Medulla oblongata (tissue), 1 donor: ENCODE measurements around the gene DNTT.
A peak's percentile ranks its signal among the peaks of the same experiment; 100 is the strongest.

ENCODE experiments used
- DNase-seq: peaks from one replicate; pipeline ENCODE4 v3.0.0-alpha.2; 2015; ENCODE audit errors: extremely low spot score

The DNTT gene

DNA sequence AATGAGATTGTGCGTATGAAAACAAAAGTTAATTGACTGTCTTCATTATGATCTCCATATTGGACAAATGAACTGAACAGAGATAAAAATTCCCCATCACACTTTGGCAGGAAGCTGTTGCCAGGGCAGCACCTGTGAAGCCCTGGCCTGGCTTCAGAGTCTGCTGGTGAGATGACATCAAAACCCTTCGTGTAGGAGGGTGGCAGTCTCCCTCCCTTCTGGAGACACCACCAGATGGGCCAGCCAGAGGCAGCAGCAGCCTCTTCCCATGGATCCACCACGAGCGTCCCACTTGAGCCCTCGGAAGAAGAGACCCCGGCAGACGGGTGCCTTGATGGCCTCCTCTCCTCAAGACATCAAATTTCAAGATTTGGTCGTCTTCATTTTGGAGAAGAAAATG lies at the start of gene DNTT:
Gene DNTT, plus strand, starts transcription at position 205 of the 400 bp plus-strand sequence. Its CDS starts 64 bp downstream, at position 269.
- DNase-seq = no peak

- DNase-seq = no peak
Observed at GRCh38 chr10:96254976-96255375, 49.3 kb upstream of the DNTT start.

DNA sequence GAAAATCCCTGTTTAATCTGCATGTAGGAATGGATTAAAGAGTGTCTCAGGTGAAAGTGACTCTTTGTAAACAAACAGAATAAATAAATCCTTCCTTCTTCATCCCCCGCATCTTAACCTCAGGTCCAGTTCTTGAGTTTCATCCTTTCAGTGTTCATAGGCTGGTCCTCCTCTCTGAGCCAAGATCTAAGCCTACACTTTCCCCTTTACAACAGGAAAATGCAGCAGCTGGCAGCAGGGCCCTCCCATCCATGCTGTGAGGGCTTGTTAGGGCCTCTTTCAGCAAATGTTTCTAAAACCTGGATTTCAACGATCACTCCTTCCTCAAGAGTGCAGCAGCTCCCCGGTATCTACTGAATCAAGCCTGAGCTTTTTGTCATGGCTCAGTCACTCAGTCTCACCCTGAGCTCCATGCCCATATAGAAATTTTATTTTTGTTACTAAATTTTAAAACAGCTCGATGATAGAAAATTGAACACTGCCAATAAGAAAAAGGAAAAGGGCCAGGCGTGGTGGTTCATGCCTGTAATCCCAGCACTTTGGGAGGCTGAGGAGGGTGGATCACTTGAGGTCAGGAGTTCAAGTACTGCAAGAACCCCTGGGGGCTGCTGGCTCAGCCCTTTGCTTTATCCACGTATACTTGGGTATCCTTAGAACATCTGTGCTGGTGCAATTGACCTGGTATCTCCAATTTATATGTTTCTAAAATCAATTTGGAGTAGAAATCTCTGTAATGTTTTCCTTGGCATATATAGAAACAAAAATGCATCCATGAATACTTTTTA lies 48.5 kb upstream of the DNTT start:
- DNase-seq = no peak

GRCh38 chr10:96257944-96258343 lies 46.3 kb upstream of the DNTT start:
- peak; percentile 84 for DNase-seq

GRCh38 chr10:96259150-96259549 lies 45.1 kb upstream of the DNTT start:
- peak; percentile 51 for DNase-seq

DNA sequence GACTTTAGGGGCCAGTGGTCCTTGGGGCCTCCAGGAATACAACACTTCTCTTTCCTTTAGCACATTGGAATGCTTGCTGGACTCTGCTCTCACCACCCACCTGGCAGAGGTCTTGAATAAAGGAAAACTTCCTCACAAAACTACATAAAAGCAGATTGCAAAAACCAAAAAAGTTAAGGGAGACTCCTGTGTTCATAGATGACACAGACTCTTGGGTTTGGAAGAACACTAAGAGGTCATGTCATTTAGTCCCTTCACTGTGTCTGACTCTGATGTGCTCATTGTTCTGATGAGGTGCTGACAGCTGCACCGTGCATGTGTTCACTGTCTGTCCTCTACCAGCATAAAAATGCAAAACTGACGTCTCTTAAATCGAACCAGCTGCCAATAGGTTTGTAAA lies 44.2 kb upstream of the DNTT start:
- no peak for DNase-seq

- DNase-seq = no peak
Observed at GRCh38 chr10:96261132-96261531, 43.1 kb upstream of the DNTT start.

GRCh38 chr10:96261930-96262329 lies 42.3 kb upstream of the DNTT start:
- no peak for DNase-seq

DNA sequence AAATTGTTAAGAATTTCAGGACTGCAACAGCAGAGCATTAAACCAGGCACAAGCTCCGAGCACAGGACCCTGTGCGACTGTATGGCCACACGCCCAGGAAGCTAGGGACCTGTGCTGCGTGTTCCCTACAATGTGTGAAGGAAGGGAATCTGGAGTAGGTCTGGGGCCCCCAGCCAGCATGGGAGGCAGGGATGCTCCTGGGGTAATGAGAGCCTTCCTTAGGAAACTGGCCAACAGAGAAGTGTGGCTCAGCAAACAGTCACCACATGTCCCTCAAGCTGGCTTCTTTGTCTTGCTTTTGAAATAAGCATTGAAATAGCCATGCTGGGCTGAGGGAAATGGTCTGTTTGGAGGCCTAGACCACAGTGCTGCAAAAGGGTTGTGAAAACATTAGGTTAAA lies 41.1 kb upstream of the DNTT start:
- DNase-seq = no peak

GRCh38 chr10:96263669-96264068 lies 40.6 kb upstream of the DNTT start:
- peak; percentile 21 for DNase-seq

DNA sequence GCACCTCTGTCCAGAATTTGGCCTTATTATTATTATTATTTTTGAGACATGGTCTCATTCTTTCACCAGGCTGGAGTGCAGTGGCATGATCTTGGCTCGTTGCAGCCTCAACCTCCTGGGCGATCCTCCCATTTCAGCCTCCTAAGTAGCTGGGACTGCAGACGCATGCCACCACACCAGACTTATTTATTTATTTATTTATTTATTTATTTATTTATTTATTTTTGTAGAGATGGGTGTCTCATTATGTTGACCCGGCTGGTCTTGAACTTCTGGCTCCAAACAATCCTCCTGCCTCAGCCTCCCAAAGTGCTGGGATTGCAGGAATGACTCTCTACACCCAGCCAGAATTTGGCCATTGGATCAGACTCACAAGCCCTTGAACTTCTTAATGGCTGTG lies 39.3 kb upstream of the DNTT start:
- DNase-seq = no peak

DNA sequence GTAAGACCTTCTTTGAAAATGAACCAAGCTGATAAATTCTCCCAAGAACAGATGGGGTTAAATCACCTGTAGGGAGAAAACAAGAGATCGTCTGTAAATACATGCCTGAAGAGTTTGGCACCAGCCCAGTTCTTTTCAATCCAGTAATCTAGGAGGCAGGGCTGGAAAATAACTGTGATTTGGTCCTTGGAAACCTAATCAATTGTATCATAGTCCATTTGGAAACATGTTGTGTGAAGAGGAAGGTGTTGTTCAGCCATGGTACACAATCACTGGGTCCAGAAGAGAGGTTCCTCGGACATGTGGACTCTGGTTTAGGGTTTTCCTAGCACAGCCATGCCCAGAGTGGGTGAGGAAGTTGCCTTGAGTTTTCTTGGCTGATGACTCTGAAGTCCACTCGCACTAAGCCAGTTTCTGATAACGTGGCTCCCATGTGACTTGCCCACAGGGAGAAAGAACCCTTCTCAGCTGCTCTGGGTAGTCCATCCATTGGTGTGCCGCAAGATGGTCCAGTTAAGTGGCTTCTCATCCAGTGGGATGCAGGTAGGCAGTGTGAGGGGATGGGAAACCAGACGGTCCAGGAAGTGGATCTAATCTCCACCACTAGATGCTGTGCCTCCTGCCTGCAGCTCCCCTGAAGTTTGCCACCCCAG lies 38.0 kb upstream of the DNTT start:
- DNase-seq = no peak

DNA sequence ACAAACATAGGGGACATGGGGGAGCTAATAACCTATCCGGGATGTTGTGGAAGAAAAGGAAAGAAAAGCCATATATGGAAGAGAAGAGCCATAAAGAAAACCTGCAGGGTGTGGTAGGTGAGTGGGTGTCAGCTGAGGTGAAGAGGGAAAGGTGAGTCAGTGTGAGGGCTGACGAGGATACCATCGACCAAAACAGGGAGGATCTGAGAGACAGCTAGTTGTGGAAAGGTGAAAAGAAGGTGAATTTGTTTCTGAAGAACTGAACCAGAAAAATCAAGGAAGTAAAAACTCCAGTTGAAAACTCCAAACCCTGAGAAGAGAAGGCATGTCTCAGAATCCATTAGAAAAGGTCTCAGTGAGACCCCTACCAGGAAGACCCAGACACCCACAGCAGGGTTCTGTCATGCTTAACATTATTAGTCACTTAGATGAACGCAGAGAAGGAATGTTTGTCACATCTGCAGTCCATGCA lies 37.0 kb upstream of the DNTT start:
- DNase-seq = no peak

DNA sequence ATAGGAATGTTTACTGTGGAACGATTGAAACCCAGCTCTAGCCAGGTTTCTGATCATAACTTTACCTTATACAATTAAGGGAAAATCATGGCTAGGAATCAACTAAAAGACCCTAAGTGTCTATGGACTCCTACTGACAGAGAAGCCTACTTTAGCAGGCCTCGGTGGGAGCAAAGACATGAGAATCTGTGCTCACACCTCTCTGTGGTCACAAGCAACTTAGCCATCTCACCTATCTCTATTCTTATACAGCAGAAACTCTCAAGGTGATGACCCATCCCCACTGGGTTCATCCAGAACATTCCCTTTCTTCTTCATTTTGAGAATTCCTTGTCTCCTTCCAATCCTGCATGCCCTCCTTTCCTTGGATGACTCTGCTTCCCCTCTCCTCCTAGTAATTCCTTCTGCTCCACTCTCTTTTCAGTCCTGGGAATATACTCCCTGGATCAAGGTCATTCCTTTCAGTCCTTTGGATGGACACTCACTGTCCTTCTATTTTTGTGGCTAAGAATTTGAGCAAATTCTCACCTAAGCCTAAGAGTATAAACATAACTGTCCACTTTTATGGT lies 35.8 kb upstream of the DNTT start:
- no peak for DNase-seq

DNA sequence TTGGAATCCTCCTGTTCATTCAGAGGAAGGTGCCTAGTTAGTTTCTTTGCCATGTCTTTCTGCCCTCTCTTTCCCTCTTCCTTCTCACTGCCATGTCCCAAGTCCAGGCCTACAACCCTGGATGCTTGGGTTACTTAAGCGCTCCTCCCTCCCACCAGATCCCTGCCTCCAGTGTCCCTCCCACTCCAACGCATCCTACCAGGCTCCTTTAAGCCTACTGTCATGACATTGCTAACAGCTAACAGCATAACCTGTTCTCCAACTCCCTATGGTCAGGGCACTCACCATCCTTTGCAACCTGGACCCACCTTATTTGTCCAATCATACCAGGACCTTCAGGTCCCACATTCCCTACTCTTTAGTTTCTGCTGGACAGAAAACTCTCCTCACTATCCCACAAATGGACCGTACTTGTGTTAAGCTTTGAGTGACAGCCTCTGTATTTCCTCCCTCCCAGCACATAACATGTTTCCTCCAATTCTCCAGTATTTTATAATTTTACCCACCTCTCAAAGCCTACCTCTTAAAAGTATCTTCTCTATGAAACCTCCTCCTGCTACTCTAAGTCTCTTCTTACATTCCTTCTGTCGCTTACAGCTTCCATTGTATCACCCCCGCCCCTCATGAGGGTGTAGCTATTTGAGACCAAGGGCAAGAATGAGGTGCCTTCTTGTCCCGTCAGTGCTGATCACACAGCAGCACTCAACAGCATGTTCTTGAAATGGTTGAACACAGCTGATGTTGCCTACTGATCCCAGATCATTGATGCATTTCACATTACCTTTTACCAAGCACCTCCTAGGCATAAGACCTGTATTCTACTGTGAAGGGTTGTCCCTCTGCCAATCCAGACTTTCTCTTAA lies 34.6 kb upstream of the DNTT start:
- no peak for DNase-seq

DNA sequence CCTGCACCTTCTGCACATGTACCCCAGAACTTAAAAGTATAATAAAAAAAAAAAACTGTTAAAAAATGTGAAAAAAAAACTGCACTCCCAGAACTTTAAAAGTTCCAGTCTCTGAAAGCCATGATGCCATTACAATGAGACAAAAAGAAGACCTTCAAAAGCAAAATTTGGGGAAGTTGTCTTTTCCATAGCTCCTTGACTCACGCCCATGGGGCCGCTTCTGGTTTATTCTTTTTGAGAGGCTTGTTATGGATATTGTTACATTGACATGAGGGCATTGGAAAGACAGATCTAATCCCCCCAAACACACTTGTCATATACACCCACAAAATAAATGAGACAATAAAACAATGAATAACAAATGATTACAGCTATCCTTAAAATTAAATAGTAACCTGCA lies 33.7 kb upstream of the DNTT start:
- DNase-seq = no peak

GRCh38 chr10:96271016-96271815 lies 33.0 kb upstream of the DNTT start, which contains the start of gene BLNK:
Gene BLNK (minus strand): TSS chr10:96271569. CDS start chr10:96271398, 171 bp downstream.
- DNase-seq = peak; percentile 78

GRCh38 chr10:96272316-96273280 lies 31.6 kb upstream of the DNTT start:
- DNase-seq = peak; percentile 13

GRCh38 chr10:96275685-96276418 lies 28.4 kb upstream of the DNTT start:
- peak; percentile 62 for DNase-seq
